Left renal pelvis (tissue), 4 donors: Measurements from ENCODE around the gene ACOXL. TPM values are rescaled to one million over a fixed set of nuclear protein-coding genes. Genes with fewer than 3 reads are reported as not detected.
"Not testable (repeated sequence)": the region's sequence is repeated elsewhere in the genome, so short reads cannot be mapped to it uniquely, and the experiment has no call there.

Source experiments
- DNase-seq, 4 donors: peaks; one replicate each; pipeline ENCODE4 v3.0.0-alpha.2; 2013; ENCODE audit warnings: low read depth in 4 of 4, low spot score in 3 of 4
- polyA plus RNA-seq, 4 donors: library from polyadenylated mRNA; unstranded; fragments of 120-200 nt; gene quantifications; one replicate each; pipeline ENCODE4 v1.2.1, GENCODE V29; 2013; ENCODE audit not compliant: insufficient read length in 4 of 4

ACOXL gene
- polyA plus RNA-seq = 1 to 10 TPM in 1 of 4 donors, under 1 TPM in 3; 0.31 to 1.6 (median 0.72) TPM

GRCh38 chr2:110732422-110733413 is at the start of gene ACOXL:
Gene ACOXL (plus strand): TSS chr2:110732573. CDS start chr2:110768390, 35,817 bp downstream.
- DNase-seq = no peak

- no peak for DNase-seq
Observed at GRCh38 chr2:110682872-110683271, 49.5 kb upstream of the ACOXL start.

GRCh38 chr2:110687775-110688484 is 44.4 kb upstream of the ACOXL start:
- not testable (repeated sequence) for DNase-seq

- DNase-seq = no peak
Observed at GRCh38 chr2:110688594-110689091, 43.7 kb upstream of the ACOXL start.

GRCh38 chr2:110690083-110690965 is 42.0 kb upstream of the ACOXL start:
- no peak for DNase-seq

- no peak for DNase-seq
Observed at GRCh38 chr2:110691612-110692258, 40.6 kb upstream of the ACOXL start.

GRCh38 chr2:110695146-110695898 is 37.1 kb upstream of the ACOXL start:
- not testable (repeated sequence) for DNase-seq

GRCh38 chr2:110698253-110698652 is 34.1 kb upstream of the ACOXL start:
- DNase-seq = not testable (repeated sequence)

- no peak for DNase-seq
Observed at GRCh38 chr2:110702514-110703380, 29.6 kb upstream of the ACOXL start.

- DNase-seq = no peak
Observed at GRCh38 chr2:110707386-110707965, 24.9 kb upstream of the ACOXL start.

GRCh38 chr2:110708455-110708854 is 23.9 kb upstream of the ACOXL start:
- no peak for DNase-seq

GRCh38 chr2:110712737-110713136 is 19.6 kb upstream of the ACOXL start:
- DNase-seq = no peak

GRCh38 chr2:110713513-110714362 is 18.6 kb upstream of the ACOXL start:
- DNase-seq = no peak

- peak in 1 of 4 donors; percentile 22 for DNase-seq
Observed at GRCh38 chr2:110714452-110715224, 17.7 kb upstream of the ACOXL start.

- DNase-seq = no peak
Observed at GRCh38 chr2:110716959-110717645, 15.3 kb upstream of the ACOXL start.
